Loucy (cell line): ENCODE measurements around the gene KDM4C.

Experiments used
- H2AFZ ChIP-seq: fragments of 200-600 bp; sonication (generic); 2 replicates; pipeline ENCODE4 v1.6.0; 2016; ENCODE audit warnings: antibody characterized with exemption, mild to moderate bottlenecking, low read length, moderate library complexity
- H3F3A ChIP-seq: fragments of 200-600 bp; 2 replicates; pipeline ENCODE4 v1.6.0; 2016; ENCODE audit warnings: antibody characterized with exemption, low read depth, mild to moderate bottlenecking
- H3K27me3 ChIP-seq: fragments of 200-600 bp; sonication (generic); 2 replicates; pipeline ENCODE4 v1.6.1; 2014; ENCODE audit warnings: low read length, mild to moderate bottlenecking; ENCODE audit not compliant: insufficient read depth, poor library complexity, severe bottlenecking
- H3K36me3 ChIP-seq: fragments of 200-600 bp; sonication (generic); 2 replicates; pipeline ENCODE4 v1.6.1; 2016; ENCODE audit warnings: low read length; ENCODE audit not compliant: insufficient read depth
- H3K4me1 ChIP-seq: fragments of 200-600 bp; sonication (generic); 2 replicates; pipeline ENCODE4 v1.5.1; 2014; ENCODE audit warnings: low read length, mild to moderate bottlenecking; ENCODE audit not compliant: insufficient read depth, poor library complexity, severe bottlenecking
- H3K4me2 ChIP-seq: fragments of 200-600 bp; sonication (generic); 2 replicates; pipeline ENCODE4 v1.6.0; 2014; ENCODE audit warnings: antibody characterized with exemption, low read length, low read depth, mild to moderate bottlenecking; ENCODE audit not compliant: poor library complexity, severe bottlenecking
- H3K4me3 ChIP-seq: fragments of 200-600 bp; sonication (generic); 2 replicates; pipeline ENCODE4 v1.5.1; 2014; ENCODE audit warnings: low read length, mild to moderate bottlenecking, mixed read lengths; ENCODE audit not compliant: poor library complexity, severe bottlenecking
- H3K79me2 ChIP-seq: fragments of 200-600 bp; sonication (generic); 2 replicates; pipeline ENCODE4 v1.6.1; 2014; ENCODE audit warnings: low read length; ENCODE audit not compliant: insufficient read depth
- H3K9ac ChIP-seq: fragments of 200-600 bp; sonication (generic); 2 replicates; pipeline ENCODE4 v1.6.0; 2014; ENCODE audit warnings: mild to moderate bottlenecking, low read depth, low read length, moderate library complexity; ENCODE audit not compliant: poor library complexity, severe bottlenecking
- H3K9me2 ChIP-seq: fragments of 200-600 bp; sonication (generic); replicated peaks from 2 replicates; pipeline ENCODE4 v1.6.1; 2016; ENCODE audit warnings: low read depth, low read length, mixed read lengths
- H3K9me3 ChIP-seq: fragments of 200-600 bp; sonication (generic); 2 replicates; pipeline ENCODE4 v1.6.1; 2014; ENCODE audit warnings: mild to moderate bottlenecking, antibody characterized with exemption, low read length, low read depth; ENCODE audit not compliant: insufficient read depth
- H4K20me1 ChIP-seq: fragments of 200-600 bp; sonication (generic); 2 replicates; pipeline ENCODE4 v1.6.0; 2014; ENCODE audit warnings: antibody characterized with exemption, low read length, mild to moderate bottlenecking; ENCODE audit not compliant: insufficient read depth, poor library complexity, severe bottlenecking
- CTCF ChIP-seq: fragments of 200-600 bp; sonication (generic); conservative IDR thresholded peaks from 2 replicates; pipeline ENCODE4 v1.5.1; 2014; ENCODE audit warnings: mild to moderate bottlenecking, antibody characterized with exemption, low read length
- EZH2phosphoT487 ChIP-seq: fragments of 200-600 bp; IDR thresholded peaks from 2 replicates; pipeline ENCODE4 v1.6.1; 2018; ENCODE audit warnings: antibody characterized with exemption, mild to moderate bottlenecking, moderate library complexity, borderline replicate concordance

KDM4C gene

GRCh38 chr9:6790866-6791265, 33.1 kb downstream of the KDM4C start:
- Histone ChIP-seq H2AFZ (no peak overlapping the region), H3K4me3 (no peak overlapping the region), H4K20me1 (peaks cover 10% of the 10 kb centered on the region), H3K36me3 (peaks cover 23% of the 10 kb centered on the region), H3K4me1 (no peaks in the 10 kb centered on the region), H3K79me2 (peaks cover 62% of the 10 kb centered on the region), H3F3A (no peaks in the 10 kb centered on the region), H3K9ac (no peak overlapping the region), H3K9me2 (no peaks in the 10 kb centered on the region), H3K4me2 (no peak overlapping the region), H3K27me3 (no peaks in the 10 kb centered on the region), H3K9me3 (no peaks in the 10 kb centered on the region)
- TF ChIP-seq CTCF = no peak
- TF ChIP-seq EZH2phosphoT487 = no peak

GRCh38 chr9:6793203-6793602, 35.4 kb downstream of the KDM4C start:
- Histone ChIP-seq H3K4me1 (no peaks in the 10 kb centered on the region), H3K9ac (no peak overlapping the region), H2AFZ (no peak overlapping the region), H3F3A (no peaks in the 10 kb centered on the region), H3K9me3 (no peaks in the 10 kb centered on the region), H3K36me3 (peaks cover 30% of the 10 kb centered on the region), H3K9me2 (no peaks in the 10 kb centered on the region), H3K79me2 (peaks cover 50% of the 10 kb centered on the region), H3K4me2 (no peak overlapping the region), H3K4me3 (no peak overlapping the region), H4K20me1 (no peaks in the 10 kb centered on the region), H3K27me3 (no peaks in the 10 kb centered on the region)
- no peak for TF ChIP-seq CTCF
- no peak for TF ChIP-seq EZH2phosphoT487

GRCh38 chr9:6794936-6795335, 37.2 kb downstream of the KDM4C start:
- H3K9me2 ChIP-seq = no peaks in the 10 kb centered on the region
- H4K20me1 ChIP-seq = no peaks in the 10 kb centered on the region
- no peak for TF ChIP-seq EZH2phosphoT487
- TF ChIP-seq CTCF = no peak
- no peaks in the 10 kb centered on the region for H3F3A ChIP-seq
- H3K27me3 ChIP-seq = no peaks in the 10 kb centered on the region
- peaks cover 30% of the 10 kb centered on the region for H3K36me3 ChIP-seq
- H3K4me2 ChIP-seq = no peak overlapping the region
- H3K9ac ChIP-seq = no peak overlapping the region
- no peak overlapping the region for H3K4me3 ChIP-seq
- H3K4me1 ChIP-seq = no peaks in the 10 kb centered on the region
- no peak overlapping the region for H2AFZ ChIP-seq
- peaks cover 36% of the 10 kb centered on the region for H3K79me2 ChIP-seq
- H3K9me3 ChIP-seq = no peaks in the 10 kb centered on the region
